ENCODE data around the gene USPL1. TPM values are rescaled to one million over a fixed set of nuclear protein-coding genes. Genes with fewer than 3 reads are reported as not detected.
A peak's percentile ranks its signal among the peaks of the same experiment; 100 is the strongest.

Gene USPL1
- total and polyA plus RNA-seq, 2 of the 13 experiments (the other 11 are each of a cell fraction or from before 2014, with no cell fraction given), result 13.7 to 15.9 TPM

DNA sequence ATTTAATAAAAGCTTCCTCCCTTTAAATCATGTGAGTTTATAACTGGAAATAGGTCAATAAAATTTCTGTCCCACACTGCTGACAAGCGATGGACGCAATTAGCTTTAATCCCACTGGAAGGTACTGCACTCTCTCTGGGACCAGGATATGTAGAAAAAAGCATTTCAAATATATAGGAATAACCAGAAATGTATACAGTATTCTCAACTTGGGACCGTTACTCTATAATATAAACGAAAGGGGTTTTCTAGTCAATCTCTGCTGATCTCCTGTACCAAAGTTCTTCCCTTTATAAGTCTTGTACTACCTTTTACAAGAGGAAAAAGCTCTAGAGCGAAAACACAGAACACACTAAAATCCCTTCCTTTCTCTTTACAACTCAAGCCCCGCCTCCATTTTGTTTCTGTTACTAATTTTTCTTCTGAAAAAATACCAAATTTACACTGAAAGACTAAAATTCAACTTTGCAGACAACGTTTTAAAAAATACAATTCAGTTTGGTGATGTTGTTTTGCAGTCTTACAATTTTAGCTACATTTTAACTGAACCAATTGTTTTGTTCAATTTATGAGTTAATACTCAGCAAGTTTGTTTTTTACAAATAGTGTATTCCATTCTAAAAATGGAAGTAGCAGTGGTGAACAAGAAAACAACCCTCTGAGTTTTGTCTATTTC is 1.7 kb upstream of the USPL1 start (continued):
- TF ChIP-seq, protein P1, sequence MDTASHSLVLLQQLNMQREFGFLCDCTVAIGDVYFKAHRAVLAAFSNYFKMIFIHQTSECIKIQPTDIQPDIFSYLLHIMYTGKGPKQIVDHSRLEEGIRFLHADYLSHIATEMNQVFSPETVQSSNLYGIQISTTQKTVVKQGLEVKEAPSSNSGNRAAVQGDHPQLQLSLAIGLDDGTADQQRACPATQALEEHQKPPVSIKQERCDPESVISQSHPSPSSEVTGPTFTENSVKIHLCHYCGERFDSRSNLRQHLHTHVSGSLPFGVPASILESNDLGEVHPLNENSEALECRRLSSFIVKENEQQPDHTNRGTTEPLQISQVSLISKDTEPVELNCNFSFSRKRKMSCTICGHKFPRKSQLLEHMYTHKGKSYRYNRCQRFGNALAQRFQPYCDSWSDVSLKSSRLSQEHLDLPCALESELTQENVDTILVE (CRISPR knock-in tag; IDR thresholded peaks at IDR 0.05), result no peak

DNA sequence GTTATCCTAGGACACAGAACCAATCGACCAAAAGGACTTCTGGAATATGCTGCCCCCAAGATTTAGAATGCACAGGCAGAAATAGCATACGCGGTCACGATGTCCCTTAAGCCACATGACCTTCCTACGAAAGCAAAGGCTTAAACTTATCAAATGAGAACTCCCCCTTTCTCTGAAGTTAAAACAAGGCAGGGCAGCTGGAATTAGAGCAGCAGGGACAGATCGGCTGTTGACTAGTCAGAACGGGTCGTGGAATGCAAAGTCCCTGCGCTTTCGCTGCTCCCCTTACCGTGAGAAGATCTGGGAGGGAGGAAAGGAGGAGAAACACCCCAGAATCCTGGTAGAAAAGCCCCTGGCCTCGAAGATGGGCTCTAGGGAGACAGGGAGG is 799 bp upstream of the USPL1 start:
- Histone ChIP-seq H3K4me1 (ENCODE audit: insufficient read depth, low read length) (peaks cover 34% of the 10 kb centered on the region), H3K9ac (ENCODE audit: insufficient read depth, low read depth, low read length) (peak overlapping the region; percentile 93), H3K36me3 (replicated peaks in 1 of 2; ENCODE audit: control insufficient read depth in 1 of 2, insufficient read depth in 2 of 2, low read length in 2 of 2) (peaks cover 0 to under 1% of the 10 kb centered on the region in 2 experiments; a peak in 2 of 5 replicates), H3K4me2 (ENCODE audit: low read depth, low read length) (peak overlapping the region; percentile 88), H3K4me3 (replicated peaks in 1 of 3; ENCODE audit: insufficient read depth in 1 of 3, low read depth in 2 of 3, low read length in 3 of 3) (peak overlapping the region; percentile 63 to 77 (median 69)), H3K9me3 (ENCODE audit: low read length) (no peaks in the 10 kb centered on the region), H2AFZ (ENCODE audit: low read length) (no peak overlapping the region), H3K27ac (ENCODE audit: extremely low read length, insufficient read depth, low read length) (peak overlapping the region; percentile 99), H3K79me2 (ENCODE audit: insufficient read depth, low read length) (peaks cover 66% of the 10 kb centered on the region), H3K27me3 (ENCODE audit: control insufficient read depth in 1 of 2, insufficient read depth in 2 of 2, low read length in 2 of 2) (no peaks in the 10 kb centered on the region; a peak in 2 of 5 replicates), H4K20me1 (ENCODE audit: insufficient read depth, low read length) (no peaks in the 10 kb centered on the region)
- in situ Hi-C loops (cut with HindIII; ENCODE audit: extremely low pct_ligation_motif_present, low pct_unique_long_range_greater_than_20kb), result loop anchor here (10.0 kb wide), 1 partner anchor 428 kb away; no protein-coding TSS in a partner anchor
- peak; percentile 90 for DNase-seq (ENCODE audit: low spot score)
- CTCF ChIA-PET (ENCODE audit: low intra/inter-chr PET ratio, low total read pairs), result no interaction called here
- WGBS (ENCODE audit: low lambda C conversion rate), result 0% methylated on average over 12 of the region's 12 CpGs
- intact Hi-C loops (cut with micrococcal nuclease; ENCODE audit: unreplicated experiment), result loop anchor here (1.0 to 5.0 kb wide), 5 partner anchors 56 to 1020 kb away; partner anchors contain the start of gene SLC7A1
- POLR2A ChIA-PET, result interaction anchor here (0.7 to 2.7 kb wide), 14 partner anchors 9 to 309 kb away, joined by 3 to 11 read pairs (median 4); partner anchors contain the start of genes HMGB1 and KATNAL1
- peak; percentile 67 for ATAC-seq
- peak; percentile 57 for FAIRE-seq
- BruUV-seq (replicated peaks), result no TSS peak
- TF ChIP-seq GATAD1 (CRISPR knock-in tag; IDR thresholded peaks at IDR 0.05) (no peak; the same call in 1 of the 2 replicates), ZC3H4 (CRISPR knock-in tag; IDR thresholded peaks at IDR 0.05; ENCODE audit: borderline replicate concordance) (peak; percentile 95), ZNF891 (CRISPR knock-in tag; IDR thresholded peaks at IDR 0.05) (no peak), ATF1 (CRISPR knock-in tag; IDR thresholded peaks at IDR 0.05) (peak; percentile 3; the same call in 1 of the 2 replicates), NR1H2 (CRISPR knock-in tag; IDR thresholded peaks at IDR 0.05; ENCODE audit: borderline replicate concordance, low read depth) (no peak), ZNF615 (CRISPR knock-in tag; IDR thresholded peaks at IDR 0.05; ENCODE audit: borderline replicate concordance) (no peak), POLR2G (IDR thresholded peaks at IDR 0.05; ENCODE audit: low read depth, low read length) (peak; percentile 94), HNRNPUL1 (IDR thresholded peaks at IDR 0.05; ENCODE audit: low read depth, low read length) (no peak), NFIC (IDR thresholded peaks at IDR 0.05; ENCODE audit: low read length) (peak; percentile 32; the same call in 1 of the 2 replicates), SAP130 (CRISPR knock-in tag; IDR thresholded peaks at IDR 0.05; ENCODE audit: low read depth) (peak; percentile 34), ZNF782 (CRISPR knock-in tag; IDR thresholded peaks at IDR 0.05; ENCODE audit: borderline replicate concordance) (no peak), PHF5A (CRISPR knock-in tag; IDR thresholded peaks at IDR 0.05; ENCODE audit: low read depth, unreplicated experiment) (no peak)
- TF ChIP-seq, protein P2, sequence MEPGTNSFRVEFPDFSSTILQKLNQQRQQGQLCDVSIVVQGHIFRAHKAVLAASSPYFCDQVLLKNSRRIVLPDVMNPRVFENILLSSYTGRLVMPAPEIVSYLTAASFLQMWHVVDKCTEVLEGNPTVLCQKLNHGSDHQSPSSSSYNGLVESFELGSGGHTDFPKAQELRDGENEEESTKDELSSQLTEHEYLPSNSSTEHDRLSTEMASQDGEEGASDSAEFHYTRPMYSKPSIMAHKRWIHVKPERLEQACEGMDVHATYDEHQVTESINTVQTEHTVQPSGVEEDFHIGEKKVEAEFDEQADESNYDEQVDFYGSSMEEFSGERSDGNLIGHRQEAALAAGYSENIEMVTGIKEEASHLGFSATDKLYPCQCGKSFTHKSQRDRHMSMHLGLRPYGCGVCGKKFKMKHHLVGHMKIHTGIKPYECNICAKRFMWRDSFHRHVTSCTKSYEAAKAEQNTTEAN (CRISPR knock-in tag; conservative IDR thresholded peaks at IDR 0.05), result 0 out of 2 replicates have a peak, but pooled peaks have one; percentile 32
- TF ChIP-seq, protein P3, sequence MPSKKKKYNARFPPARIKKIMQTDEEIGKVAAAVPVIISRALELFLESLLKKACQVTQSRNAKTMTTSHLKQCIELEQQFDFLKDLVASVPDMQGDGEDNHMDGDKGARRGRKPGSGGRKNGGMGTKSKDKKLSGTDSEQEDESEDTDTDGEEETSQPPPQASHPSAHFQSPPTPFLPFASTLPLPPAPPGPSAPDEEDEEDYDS (CRISPR knock-in tag; IDR thresholded peaks at IDR 0.05), result peak; percentile 63; the same call in 1 of the 2 replicates
- TF ChIP-seq, protein P4, sequence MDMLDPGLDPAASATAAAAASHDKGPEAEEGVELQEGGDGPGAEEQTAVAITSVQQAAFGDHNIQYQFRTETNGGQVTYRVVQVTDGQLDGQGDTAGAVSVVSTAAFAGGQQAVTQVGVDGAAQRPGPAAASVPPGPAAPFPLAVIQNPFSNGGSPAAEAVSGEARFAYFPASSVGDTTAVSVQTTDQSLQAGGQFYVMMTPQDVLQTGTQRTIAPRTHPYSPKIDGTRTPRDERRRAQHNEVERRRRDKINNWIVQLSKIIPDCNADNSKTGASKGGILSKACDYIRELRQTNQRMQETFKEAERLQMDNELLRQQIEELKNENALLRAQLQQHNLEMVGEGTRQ (IDR thresholded peaks at IDR 0.05; ENCODE audit: low read depth, low read length), result peak; percentile 59
- TF ChIP-seq, protein P4 (CRISPR knock-in tag; IDR thresholded peaks at IDR 0.05; ENCODE audit: borderline replicate concordance), result peak; percentile 72; the same call in 1 of the 2 replicates
